Keratinocyte (primary cell): ENCODE measurements around the gene ATRNL1. TPM values are rescaled to one million over a fixed set of nuclear protein-coding genes. Genes with fewer than 3 reads are reported as not detected.

Source experiments
- DNase-seq: peaks from one replicate; pipeline ENCODE4 v3.0.0-alpha.2; 2011; ENCODE audit warnings: low read depth, missing footprints, low spot score
- FAIRE-seq: peaks from 2 replicates; lab custom pipeline; 2011; peaks lifted over from hg19 to GRCh38; lab: Jason Lieb, UNC
- H2AFZ ChIP-seq: 2 replicates; pipeline ENCODE4 v1.6.0; 2012; ENCODE audit warnings: low read length, control low read depth, inconsistent platforms; ENCODE audit not compliant: control insufficient read depth
- H3K27ac ChIP-seq: 2 replicates; pipeline ENCODE4 v1.5.1; 2011; ENCODE audit warnings: low read length; ENCODE audit not compliant: control insufficient read depth, insufficient read depth
- H3K27me3 ChIP-seq: 3 replicates; pipeline ENCODE4 v1.6.0; 2011; ENCODE audit warnings: low read length; ENCODE audit not compliant: control insufficient read depth, insufficient read depth; ENCODE audit errors: extremely low read depth
- H3K36me3 ChIP-seq, 2 experiments: 2 replicates in 1 of 2; 3 replicates in 1 of 2; pipeline ENCODE4 v1.5.1; 2011; ENCODE audit warnings: low read length in 2 of 2, mild to moderate bottlenecking in 1 of 2; ENCODE audit not compliant: control insufficient read depth in 2 of 2, insufficient read depth in 2 of 2; ENCODE audit errors: extremely low read depth in 1 of 2
- H3K4me1 ChIP-seq: 3 replicates; pipeline ENCODE4 v1.5.1; 2011; ENCODE audit warnings: low read length; ENCODE audit not compliant: control insufficient read depth, insufficient read depth; ENCODE audit errors: extremely low read depth
- H3K4me2 ChIP-seq: 3 replicates; pipeline ENCODE4 v1.6.0; 2011; ENCODE audit warnings: low read depth, low read length; ENCODE audit not compliant: control insufficient read depth, insufficient read depth; ENCODE audit errors: extremely low read depth
- H3K4me3 ChIP-seq, 3 experiments: fragments of 200-600 bp in 1 of 3; sonication (generic) in 1 of 3; 2 replicates in 2 of 3; 3 replicates in 1 of 3; pipeline ENCODE4 v1.5.1; 2011 to 2016; ENCODE audit warnings: low read length in 3 of 3, mild to moderate bottlenecking in 3 of 3, control low read depth in 2 of 3, inconsistent platforms in 1 of 3, low read depth in 1 of 3, mixed read lengths in 1 of 3, mixed run types in 1 of 3, moderate library complexity in 1 of 3; ENCODE audit not compliant: control insufficient read depth in 2 of 3, insufficient read depth in 2 of 3; ENCODE audit errors: extremely low read depth in 1 of 3
- H3K79me2 ChIP-seq: 2 replicates; pipeline ENCODE4 v1.6.0; 2012; ENCODE audit warnings: low read length; ENCODE audit not compliant: control insufficient read depth, insufficient read depth
- H3K9ac ChIP-seq: 3 replicates; pipeline ENCODE4 v1.6.0; 2011; ENCODE audit warnings: low read length; ENCODE audit not compliant: control insufficient read depth, insufficient read depth; ENCODE audit errors: extremely low read depth
- H3K9me1 ChIP-seq: 3 replicates; pipeline ENCODE4 v1.6.0; 2011; ENCODE audit warnings: low read length; ENCODE audit not compliant: control insufficient read depth, insufficient read depth; ENCODE audit errors: extremely low read depth
- H3K9me3 ChIP-seq: 2 replicates; pipeline ENCODE4 v1.5.1; 2012; ENCODE audit warnings: low read depth, low read length; ENCODE audit not compliant: control insufficient read depth
- H4K20me1 ChIP-seq: 3 replicates; pipeline ENCODE4 v1.6.0; 2011; ENCODE audit warnings: low read length; ENCODE audit not compliant: control insufficient read depth, insufficient read depth; ENCODE audit errors: extremely low read depth
- CTCF ChIP-seq, 3 experiments: IDR thresholded peaks in 1 of 3; conservative IDR thresholded peaks in 1 of 3; optimal IDR thresholded peaks in 1 of 3; 2 replicates in 2 of 3; 3 replicates in 1 of 3; pipeline versions ENCODE3 to v1.5.1; 2011; ENCODE audit warnings: low read length in 3 of 3, mild to moderate bottlenecking in 3 of 3, moderate library complexity in 2 of 3, control low read depth in 1 of 3, inconsistent platforms in 1 of 3; ENCODE audit not compliant: insufficient read depth in 2 of 3; ENCODE audit errors: extremely low read depth in 1 of 3
- EZH2 ChIP-seq: IDR thresholded peaks from one replicate; pipeline ENCODE4 v1.6.1; 2012; ENCODE audit warnings: inconsistent platforms, mild to moderate bottlenecking, low read length, moderate library complexity
- dilution Hi-C: fragments of 300-500 bp; cut with MboI; formaldehyde crosslinking; loops from one replicate; pipeline ENCODE4 v1.7.0; 2020; ENCODE audit warnings: low sequenced_read_pairs; ENCODE audit not compliant: extremely low pct_ligation_motif_present
- polyA plus RNA-seq, 5 experiments: library from polyadenylated mRNA; depleted of rRNA in 3 of 5; stranded (reverse) in 3 of 5; stranded (forward) in 1 of 5; unstranded in 1 of 5; fragments of >200 nt; gene quantifications; 1 replicate in 1 of 5; 2 replicates in 3 of 5; 3 replicates in 1 of 5; pipeline versions ENCODE4 v1.2.1 to v1.2.3, GENCODE V29; 2011 to 2012; ENCODE audit warnings: missing spikeins in 2 of 5, low read depth in 1 of 5, low replicate concordance in 1 of 5

The ATRNL1 gene
- polyA plus RNA-seq, 1 donor (not counting 4 experiments of a cell fraction or from before 2014, with no cell fraction given): 0.07 TPM

DNA sequence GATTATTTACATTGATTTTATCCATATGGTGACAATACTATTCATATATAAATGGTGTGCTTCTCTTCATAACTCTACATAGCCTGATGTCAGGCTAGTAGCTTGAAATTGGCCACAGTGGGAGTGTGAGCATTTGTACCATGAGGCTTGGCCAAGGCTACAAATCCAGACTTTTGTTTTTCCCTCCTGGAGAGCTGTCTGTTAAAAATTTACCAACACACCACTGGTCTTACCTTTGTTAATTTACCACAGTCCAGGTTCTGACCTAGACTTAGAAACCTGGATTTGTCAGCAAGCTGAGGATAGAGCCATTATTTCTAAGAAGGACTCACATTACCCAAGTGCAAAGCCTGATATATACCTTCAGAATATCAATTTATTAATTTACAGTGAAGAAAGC lies 45.5 kb upstream of the ATRNL1 start:
- no peaks in the 10 kb centered on the region for H3K27me3 ChIP-seq
- TF ChIP-seq CTCF (optimal IDR thresholded peaks at IDR 0.05 in 1 of 3, IDR thresholded peaks at IDR 0.05 in 1 of 3, conservative IDR thresholded peaks at IDR 0.05 in 1 of 3; ENCODE audit: extremely low read depth in 1 of 3, insufficient read depth in 2 of 3, low read length in 3 of 3) (no peak), EZH2 (no peak)
- no peaks in the 10 kb centered on the region for H3K79me2 ChIP-seq
- H3K4me2 ChIP-seq: no peak overlapping the region
- no peaks in the 10 kb centered on the region for H3K4me1 ChIP-seq
- no peak overlapping the region for H3K9ac ChIP-seq
- FAIRE-seq: no peak
- H3K4me3 ChIP-seq: no peak overlapping the region
- dilution Hi-C loops: no loop called here
- H3K9me1 ChIP-seq: no peaks in the 10 kb centered on the region
- DNase-seq: no peak
- H3K9me3 ChIP-seq: no peaks in the 10 kb centered on the region
- no peak overlapping the region for H3K27ac ChIP-seq
- H2AFZ ChIP-seq: no peak overlapping the region
- H3K36me3 ChIP-seq: no peaks in the 10 kb centered on the region
- no peaks in the 10 kb centered on the region for H4K20me1 ChIP-seq

- Histone ChIP-seq H3K4me2 (no peak overlapping the region), H3K79me2 (no peaks in the 10 kb centered on the region), H3K27ac (no peak overlapping the region), H3K4me3 (no peak overlapping the region), H3K9ac (no peak overlapping the region), H3K36me3 (no peaks in the 10 kb centered on the region), H2AFZ (no peak overlapping the region), H3K4me1 (no peaks in the 10 kb centered on the region), H3K9me1 (no peaks in the 10 kb centered on the region), H3K9me3 (no peaks in the 10 kb centered on the region), H3K27me3 (no peaks in the 10 kb centered on the region), H4K20me1 (no peaks in the 10 kb centered on the region)
- DNase-seq (no peak), FAIRE-seq (no peak)
- TF ChIP-seq CTCF (optimal IDR thresholded peaks at IDR 0.05 in 1 of 3, IDR thresholded peaks at IDR 0.05 in 1 of 3, conservative IDR thresholded peaks at IDR 0.05 in 1 of 3; ENCODE audit: extremely low read depth in 1 of 3, insufficient read depth in 2 of 3, low read length in 3 of 3) (no peak), EZH2 (no peak)
- dilution Hi-C loops: no loop called here
Observed at GRCh38 chr10:115049318-115049717, 43.8 kb upstream of the ATRNL1 start.
